GM12878 (cell line): ENCODE data around the gene KLK6.

Experiments used
- ASH2L ChIP-seq: fragments of 300-600, 200-600 bp; sonication (generic); IDR thresholded peaks from 2 replicates; pipeline ENCODE4 v1.6.1; 2017; ENCODE audit warnings: low read depth, mild to moderate bottlenecking, borderline replicate concordance
- BRCA1 ChIP-seq: IDR thresholded peaks from 2 replicates; pipeline ENCODE4 v1.6.1; 2011; ENCODE audit warnings: low read depth, low read length, improper control_type of control experiment
- TAF1 ChIP-seq: IDR thresholded peaks from 2 replicates; pipeline ENCODE4 v1.6.1; 2011; ENCODE audit warnings: mild to moderate bottlenecking, low read depth, low read length, borderline replicate concordance
- TF ChIP-seq, protein P1 (sequence below), 3 experiments: IDR thresholded peaks in 2 of 3; conservative IDR thresholded peaks in 1 of 3; 2 replicates each; pipeline ENCODE4 v1.5.1; 2011; ENCODE audit warnings: low read depth in 3 of 3, low read length in 3 of 3, mild to moderate bottlenecking in 3 of 3, control low read depth in 2 of 3, moderate library complexity in 2 of 3, inconsistent platforms in 1 of 3, mixed read lengths in 1 of 3; ENCODE audit not compliant: control insufficient read depth in 2 of 3, insufficient read depth in 1 of 3; ENCODE audit errors: extremely low read depth in 1 of 3

- TF ChIP-seq, protein P1, sequence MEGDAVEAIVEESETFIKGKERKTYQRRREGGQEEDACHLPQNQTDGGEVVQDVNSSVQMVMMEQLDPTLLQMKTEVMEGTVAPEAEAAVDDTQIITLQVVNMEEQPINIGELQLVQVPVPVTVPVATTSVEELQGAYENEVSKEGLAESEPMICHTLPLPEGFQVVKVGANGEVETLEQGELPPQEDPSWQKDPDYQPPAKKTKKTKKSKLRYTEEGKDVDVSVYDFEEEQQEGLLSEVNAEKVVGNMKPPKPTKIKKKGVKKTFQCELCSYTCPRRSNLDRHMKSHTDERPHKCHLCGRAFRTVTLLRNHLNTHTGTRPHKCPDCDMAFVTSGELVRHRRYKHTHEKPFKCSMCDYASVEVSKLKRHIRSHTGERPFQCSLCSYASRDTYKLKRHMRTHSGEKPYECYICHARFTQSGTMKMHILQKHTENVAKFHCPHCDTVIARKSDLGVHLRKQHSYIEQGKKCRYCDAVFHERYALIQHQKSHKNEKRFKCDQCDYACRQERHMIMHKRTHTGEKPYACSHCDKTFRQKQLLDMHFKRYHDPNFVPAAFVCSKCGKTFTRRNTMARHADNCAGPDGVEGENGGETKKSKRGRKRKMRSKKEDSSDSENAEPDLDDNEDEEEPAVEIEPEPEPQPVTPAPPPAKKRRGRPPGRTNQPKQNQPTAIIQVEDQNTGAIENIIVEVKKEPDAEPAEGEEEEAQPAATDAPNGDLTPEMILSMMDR (IDR thresholded peaks at IDR 0.05 in 2 of 3, conservative IDR thresholded peaks at IDR 0.05 in 1 of 3; ENCODE audit: control insufficient read depth in 2 of 3, extremely low read depth in 1 of 3, insufficient read depth in 1 of 3, low read depth in 3 of 3, low read length in 3 of 3) = no peak
- no peak for TF ChIP-seq BRCA1
- TF ChIP-seq ASH2L = no peak
- TF ChIP-seq TAF1 = no peak
Observed at GRCh38 chr19:50998686-50999085, 29.3 kb upstream of the KLK6 start.
